Activated CD4-positive, alpha-beta T cell treated with anti-CD3 and anti-CD28 coated beads, Interleukin-2, amount 50 U/mL, for 1 hour (primary cell): ENCODE measurements around the gene NUBP2.
A peak's percentile ranks its signal among the peaks of the same experiment; 100 is the strongest.

ENCODE experiments used
- DNase-seq: peaks from one replicate; pipeline ENCODE4 v3.0.0-alpha.2; 2020

The NUBP2 gene

GRCh38 chr16:1759511-1759910, 23.2 kb upstream of the NUBP2 start:
- DNase-seq = no peak

- DNase-seq = no peak
Observed at GRCh38 chr16:1760911-1761310, 21.8 kb upstream of the NUBP2 start.

GRCh38 chr16:1761751-1762150, 21.0 kb upstream of the NUBP2 start:
- no peak for DNase-seq

GRCh38 chr16:1762196-1762878, 20.4 kb upstream of the NUBP2 start:
- no peak for DNase-seq

- no peak for DNase-seq
Observed at GRCh38 chr16:1762879-1763520, 19.8 kb upstream of the NUBP2 start.

- no peak for DNase-seq
Observed at GRCh38 chr16:1763521-1764511, 18.9 kb upstream of the NUBP2 start.

- DNase-seq = no peak
Observed at GRCh38 chr16:1764971-1765370, 17.8 kb upstream of the NUBP2 start.

GRCh38 chr16:1765826-1766225, 16.9 kb upstream of the NUBP2 start:
- no peak for DNase-seq

- no peak for DNase-seq
Observed at GRCh38 chr16:1766231-1766630, 16.5 kb upstream of the NUBP2 start.

GRCh38 chr16:1766701-1767100, 16.1 kb upstream of the NUBP2 start:
- DNase-seq = no peak

GRCh38 chr16:1767116-1767994, 15.4 kb upstream of the NUBP2 start:
- no peak for DNase-seq

GRCh38 chr16:1768061-1768766, 14.5 kb upstream of the NUBP2 start:
- DNase-seq = no peak

GRCh38 chr16:1768767-1769401, 13.9 kb upstream of the NUBP2 start:
- no peak for DNase-seq

- DNase-seq = no peak
Observed at GRCh38 chr16:1769402-1770300, 13.1 kb upstream of the NUBP2 start.

GRCh38 chr16:1770328-1771187, 12.2 kb upstream of the NUBP2 start:
- DNase-seq = peak; percentile 46

- DNase-seq = peak; percentile 74
Observed at GRCh38 chr16:1771188-1771863, 11.4 kb upstream of the NUBP2 start, which contains the start of gene NME3. Gene NME3, minus strand, starts transcription at chr16:1771543. Its CDS starts 9 bp downstream, at chr16:1771534.

GRCh38 chr16:1771864-1772361, 10.8 kb upstream of the NUBP2 start:
- no peak for DNase-seq

GRCh38 chr16:1772362-1772907, 10.3 kb upstream of the NUBP2 start, which contains the start of gene EME2:
Gene EME2, plus strand, starts transcription at chr16:1772810. Its CDS starts 418 bp downstream, at chr16:1773228.
- DNase-seq = peak; percentile 40
